GM21737 (cell line): ENCODE results near the gene POLD1.
A peak's percentile ranks its signal among the peaks of the same experiment; 100 is the strongest.
"Not testable (repeated sequence)": the region's sequence is repeated elsewhere in the genome, so short reads cannot be mapped to it uniquely, and the experiment has no call there.

Experiments
- ATAC-seq: cut with Tn5 transposase; IDR thresholded peaks from one replicate; pipeline ENCODE4 v1.9.1; 2021; ENCODE audit warnings: mild to moderate bottlenecking, moderate library complexity; ENCODE audit not compliant: unreplicated experiment

The POLD1 gene

DNA sequence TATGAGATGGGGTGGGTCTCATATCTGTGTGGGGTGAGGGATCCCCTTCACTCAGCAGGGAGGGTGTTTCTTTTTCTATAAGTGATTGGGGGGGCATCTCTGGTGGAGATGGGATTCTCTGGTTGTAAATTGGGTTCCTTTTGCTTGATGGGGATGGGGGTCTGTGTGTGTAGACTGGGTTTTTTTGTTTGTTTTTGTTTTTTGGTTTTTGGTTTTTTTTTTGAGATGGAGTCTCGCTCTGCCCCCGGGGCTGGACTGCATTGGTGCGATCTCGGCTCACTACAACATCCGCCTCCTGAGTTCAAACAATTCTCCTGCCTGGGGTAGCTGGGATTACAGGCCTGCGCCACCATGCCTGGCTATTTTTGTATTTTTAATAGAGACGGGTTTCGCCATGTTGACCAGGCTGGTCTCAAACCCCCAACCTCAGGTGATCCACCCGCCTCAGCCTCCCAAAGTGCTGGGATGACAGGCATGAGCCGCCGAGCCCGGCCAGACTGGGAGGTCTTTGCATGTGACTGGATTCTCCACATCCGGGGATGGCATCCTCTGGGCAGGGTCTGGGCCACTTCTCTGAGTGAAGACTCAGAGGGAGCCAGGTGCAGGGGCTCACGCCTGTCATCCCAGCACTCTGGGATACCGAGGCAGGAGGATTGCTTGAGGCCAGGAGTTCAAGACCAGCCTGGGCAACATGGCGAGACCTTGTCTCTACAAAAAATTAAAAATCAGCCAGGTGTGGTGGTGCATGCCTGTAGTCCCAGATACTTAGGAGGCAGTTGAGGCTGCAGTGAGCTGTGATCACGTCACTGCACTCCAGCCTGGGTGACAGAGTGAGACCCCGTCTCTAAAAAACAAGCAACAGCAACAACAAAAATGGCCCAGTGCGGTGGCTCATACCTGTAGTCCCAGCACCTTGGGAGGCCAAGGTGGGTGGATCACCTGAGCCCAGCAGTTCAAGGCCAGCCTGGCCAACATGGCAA, 49.3 kb downstream of the POLD1 start:
- no peak for ATAC-seq

DNA sequence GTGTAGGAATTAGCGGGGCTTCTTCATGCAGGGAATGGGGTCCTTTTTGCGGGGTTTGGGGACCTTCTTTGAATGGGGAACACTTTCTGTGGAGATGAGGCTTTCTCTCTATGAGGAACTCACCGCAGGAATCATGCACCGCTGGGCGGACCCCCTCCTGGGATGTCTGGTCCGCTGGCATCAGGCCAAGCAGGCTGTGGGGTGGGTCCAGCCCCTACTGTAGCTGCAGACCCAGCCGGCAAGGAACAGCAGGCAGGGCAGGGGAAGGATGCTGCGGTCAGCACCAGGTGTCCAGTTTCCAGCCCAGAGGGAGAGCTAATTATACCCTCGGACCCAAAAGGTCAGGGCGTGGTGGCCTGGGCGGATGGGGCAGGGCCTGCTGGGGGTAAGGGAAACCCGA, 50.4 kb downstream of the POLD1 start:
- ATAC-seq = no peak

DNA sequence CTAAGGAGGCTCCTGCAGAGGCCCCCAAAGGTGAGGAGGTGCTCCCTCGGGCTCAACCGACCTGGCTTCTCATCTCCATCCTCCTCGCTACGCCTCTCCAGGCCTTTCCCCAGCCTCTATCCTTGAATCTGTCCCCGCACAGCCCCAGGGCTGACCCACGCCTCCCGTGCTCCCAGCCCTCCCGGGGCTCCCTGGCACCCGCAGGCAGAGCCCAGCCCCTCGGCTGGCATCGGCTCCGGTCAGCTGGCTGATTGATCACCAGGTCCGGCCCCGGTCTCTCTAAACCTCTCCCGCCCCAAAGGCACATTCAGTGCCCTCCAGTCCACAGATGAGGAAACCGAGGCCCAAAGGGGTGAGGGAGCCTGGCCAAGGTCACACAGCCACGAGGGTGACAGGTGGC, 51.1 kb downstream of the POLD1 start:
- ATAC-seq = no peak

DNA sequence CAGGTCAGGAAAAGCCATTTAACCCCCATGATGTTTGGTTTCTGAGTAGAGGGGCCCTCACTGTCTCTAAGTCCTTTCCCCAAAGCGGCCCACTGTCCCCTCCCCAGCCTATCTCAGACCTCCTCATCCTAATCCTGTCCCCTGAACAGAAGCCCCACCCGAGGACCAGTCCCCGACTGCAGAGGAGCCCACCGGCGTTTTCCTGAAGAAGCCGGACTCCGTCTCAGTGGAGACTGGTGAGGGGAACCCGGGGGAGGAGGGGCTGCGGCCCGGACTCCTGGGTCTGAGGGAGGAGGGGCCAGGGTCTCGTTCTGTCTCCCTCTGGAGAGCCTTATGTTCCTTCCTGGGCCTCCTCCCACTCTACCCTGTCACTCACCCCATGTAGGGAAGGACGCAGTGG, 51.5 kb downstream of the POLD1 start:
- no peak for ATAC-seq

DNA sequence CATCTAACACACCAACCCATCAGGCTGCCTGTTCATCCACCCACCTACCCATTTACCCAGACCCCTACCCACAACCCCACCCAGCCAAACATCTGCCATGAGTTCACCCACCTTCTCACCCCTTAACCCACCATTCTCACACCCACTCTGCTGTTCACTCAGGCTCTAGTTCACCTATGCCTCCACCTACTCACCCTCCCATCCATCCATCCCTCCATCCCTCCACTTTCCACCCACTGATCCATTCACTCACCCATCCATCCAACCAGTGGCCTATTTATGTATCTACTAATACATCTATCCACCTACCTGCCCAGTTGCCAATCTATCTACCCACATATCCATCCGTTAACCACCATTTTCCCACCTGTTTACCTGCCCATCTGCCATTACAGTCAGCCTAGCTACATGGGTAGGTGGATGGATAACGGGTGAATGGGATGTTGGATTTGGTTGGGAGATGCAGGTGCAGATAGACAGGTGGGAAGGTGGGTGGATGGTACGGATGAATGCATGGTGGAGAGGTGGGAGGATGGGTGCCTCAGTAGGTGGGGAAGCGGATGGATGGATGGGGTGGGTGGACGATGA, 53.8 kb downstream of the POLD1 start:
- no peak for ATAC-seq

DNA sequence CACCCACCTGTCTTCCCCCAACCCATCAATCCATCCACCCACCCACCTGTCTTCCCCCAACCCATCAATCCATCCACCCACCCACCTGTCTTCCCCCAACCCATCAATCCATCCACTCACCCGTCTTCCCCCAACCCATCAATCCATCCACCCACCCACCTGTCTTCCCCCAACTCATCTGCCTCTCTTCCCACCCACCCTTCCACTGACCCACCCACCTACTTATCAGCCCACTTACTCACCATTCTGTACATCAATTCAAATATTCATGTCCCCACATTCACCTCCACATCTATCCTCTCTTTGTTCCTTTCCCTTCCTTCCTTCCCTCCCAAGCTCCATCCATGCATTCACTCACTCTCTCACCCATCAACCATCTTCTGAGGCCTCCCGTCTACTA, 55.0 kb downstream of the POLD1 start:
- ATAC-seq = not testable (repeated sequence)

- no peak for ATAC-seq
These were observed 59.9 kb downstream of the POLD1 start for GRCh38 chr19:50444059-50444458.

GRCh38 chr19:50447053-50447452, 62.9 kb downstream of the POLD1 start:
- no peak for ATAC-seq

DNA sequence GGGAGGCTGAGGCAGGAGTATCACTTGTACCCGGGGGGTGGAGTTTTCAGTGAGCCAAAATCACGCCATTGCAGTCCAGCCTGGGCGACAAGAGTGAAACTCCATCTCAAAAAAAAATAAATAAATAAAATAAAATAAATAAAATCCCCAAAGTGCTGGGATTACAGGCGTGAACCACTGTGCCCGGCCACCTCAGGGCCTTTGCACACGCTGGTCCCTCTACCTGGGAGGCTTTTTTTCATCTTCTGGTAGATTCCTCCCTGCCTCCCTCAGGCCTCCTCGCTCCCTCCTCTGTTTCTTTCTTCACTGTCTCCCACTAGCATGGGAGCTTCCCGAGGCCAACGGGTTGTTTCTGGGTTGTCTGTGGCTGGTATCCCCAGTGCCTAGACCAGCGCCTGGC, 63.6 kb downstream of the POLD1 start:
- no peak for ATAC-seq

DNA sequence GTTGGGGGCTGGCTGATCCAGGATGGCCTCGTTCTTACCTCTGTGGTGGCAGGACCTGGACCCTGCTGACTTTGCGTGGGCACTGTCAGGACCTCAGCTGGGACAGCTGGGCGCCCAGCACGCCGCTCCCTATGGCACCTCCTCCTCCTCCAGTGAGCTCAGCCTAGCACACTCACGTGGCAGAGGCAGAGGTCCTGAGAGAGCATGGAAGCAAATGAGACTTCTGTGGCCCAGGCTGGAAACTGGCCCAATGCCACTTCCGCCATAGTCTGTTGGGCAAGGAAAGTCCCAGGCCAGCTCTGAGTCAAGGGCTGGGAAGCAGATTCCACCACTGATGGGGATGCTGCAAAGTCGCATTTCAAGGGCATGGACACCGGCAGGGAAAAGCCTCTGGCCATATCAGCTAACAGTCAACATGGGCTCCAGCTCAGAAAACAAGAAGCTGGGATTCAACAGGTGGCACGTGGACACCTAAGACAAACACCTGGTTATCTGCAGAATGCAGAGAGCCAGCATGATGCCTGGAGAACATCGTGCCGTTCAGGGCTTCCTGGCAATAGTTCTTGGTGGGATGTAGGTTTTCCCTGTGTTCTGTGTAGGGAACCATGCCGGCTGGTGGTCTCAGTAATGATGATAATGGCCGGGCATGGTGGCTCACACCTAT, 65.2 kb downstream of the POLD1 start:
- no peak for ATAC-seq

DNA sequence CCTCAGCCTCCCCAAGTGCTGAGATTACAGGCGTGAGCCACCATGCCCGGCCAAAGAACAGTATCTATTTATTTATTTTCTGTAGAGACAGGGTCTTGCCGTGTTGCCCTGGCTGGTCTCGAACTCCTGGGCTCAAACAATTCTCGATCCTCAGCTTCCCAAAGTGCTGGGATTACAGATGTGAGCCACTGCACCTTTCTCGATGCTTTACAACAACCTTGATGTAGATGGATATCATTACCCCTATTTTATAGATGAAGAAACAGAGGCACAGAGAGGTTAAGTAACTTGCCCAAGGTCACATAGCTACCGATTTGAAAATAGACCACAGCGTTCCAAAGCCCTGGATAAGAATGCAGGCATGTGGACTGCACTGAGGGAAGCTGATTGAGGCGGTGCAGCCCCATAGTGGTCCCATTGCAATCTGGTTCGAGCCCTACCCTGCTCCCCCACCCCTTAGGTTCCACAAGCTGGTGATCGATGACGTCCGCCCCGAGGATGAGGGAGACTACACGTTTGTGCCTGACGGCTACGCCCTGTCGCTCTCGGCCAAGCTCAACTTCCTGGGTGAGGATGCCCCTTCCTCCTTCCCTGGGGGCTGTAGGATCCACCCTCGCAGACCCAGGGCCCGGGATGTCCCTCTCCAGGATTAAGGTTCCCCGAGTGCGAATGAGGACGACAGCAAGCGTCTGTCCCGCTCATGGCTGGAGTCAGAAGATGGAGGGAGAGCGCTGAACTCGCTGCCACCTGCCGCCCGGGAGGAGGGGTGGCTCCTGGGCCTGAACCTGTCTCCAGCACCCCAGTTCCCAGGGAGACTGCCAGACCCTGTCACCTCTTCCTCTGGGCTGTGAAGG, 66.4 kb downstream of the POLD1 start:
- no peak for ATAC-seq

DNA sequence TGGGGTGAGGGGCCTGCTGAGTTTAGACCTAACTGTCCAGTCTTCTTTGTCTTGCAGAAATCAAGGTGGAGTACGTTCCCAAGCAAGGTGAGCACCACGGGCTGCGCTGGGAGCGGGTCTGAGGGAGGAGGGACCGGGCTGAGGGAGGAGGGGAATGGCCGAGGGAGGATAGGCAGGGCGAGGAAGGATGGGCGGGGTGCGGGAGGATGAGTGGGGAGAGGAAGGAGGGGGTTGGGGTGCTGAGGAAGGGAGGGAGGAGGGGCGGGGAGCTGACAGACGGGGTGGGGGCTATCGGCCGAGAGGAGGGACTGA, 67.0 kb downstream of the POLD1 start:
- no peak for ATAC-seq

DNA sequence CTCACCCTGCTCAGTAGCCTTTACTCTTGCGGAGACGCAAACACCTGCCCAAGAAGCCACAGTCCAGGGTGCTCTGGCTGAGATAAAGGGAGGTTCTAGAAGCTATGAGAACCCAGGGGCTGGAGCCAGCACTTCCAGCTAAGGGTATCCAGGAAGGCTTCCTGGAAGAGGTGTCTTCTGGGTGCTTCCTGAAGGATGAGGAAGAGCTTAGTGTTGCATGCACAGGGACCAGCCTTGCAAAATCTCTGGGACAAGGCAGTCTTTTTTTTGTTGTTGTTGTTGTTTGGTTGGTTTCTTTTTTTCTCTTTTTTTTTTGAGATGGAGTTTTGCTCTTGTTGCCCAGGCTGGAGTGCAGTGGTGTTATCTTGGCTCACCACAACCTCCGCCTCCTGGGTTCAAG, 69.1 kb downstream of the POLD1 start:
- no peak for ATAC-seq

DNA sequence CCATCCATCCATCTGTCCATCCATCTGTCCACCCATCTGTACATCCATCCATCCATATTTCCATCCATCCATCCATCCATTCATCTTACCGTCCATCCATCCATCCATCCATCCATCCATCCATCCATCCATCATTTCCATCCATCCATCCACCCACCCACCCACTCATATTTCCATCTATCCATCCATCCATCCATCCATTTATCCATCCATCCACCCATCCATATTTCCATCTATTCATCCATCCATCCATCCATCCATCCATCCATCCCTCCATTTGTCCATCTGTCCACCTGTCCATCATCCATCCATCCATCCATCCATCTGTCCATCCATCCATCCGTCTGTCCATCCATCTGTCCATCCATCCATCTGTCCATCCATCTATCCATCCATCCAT, 71.8 kb downstream of the POLD1 start:
- no peak for ATAC-seq

DNA sequence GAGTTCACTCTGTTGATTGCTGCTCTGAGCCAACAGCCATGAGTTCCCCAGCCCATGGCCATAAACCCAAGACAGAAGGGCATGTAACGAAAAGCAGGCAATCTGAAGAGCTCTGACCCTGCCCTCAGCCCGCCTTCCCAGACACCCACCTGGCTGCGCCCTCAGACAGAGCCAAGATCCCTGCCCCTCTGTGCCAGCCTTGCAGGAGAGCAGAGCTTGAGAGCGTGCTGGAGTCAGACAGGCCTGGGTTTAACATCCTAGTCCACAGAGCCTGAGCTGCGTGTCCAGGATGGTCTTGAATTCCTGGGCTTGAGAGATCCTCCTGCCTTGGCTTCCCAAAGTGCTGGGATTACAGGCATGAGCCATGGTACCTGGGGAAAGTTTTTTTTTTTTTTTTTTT, 73.2 kb downstream of the POLD1 start:
- ATAC-seq = no peak

- ATAC-seq = no peak
These were observed 74.4 kb downstream of the POLD1 start for GRCh38 chr19:50458396-50459066.

GRCh38 chr19:50459067-50459456, 74.9 kb downstream of the POLD1 start:
- no peak for ATAC-seq

DNA sequence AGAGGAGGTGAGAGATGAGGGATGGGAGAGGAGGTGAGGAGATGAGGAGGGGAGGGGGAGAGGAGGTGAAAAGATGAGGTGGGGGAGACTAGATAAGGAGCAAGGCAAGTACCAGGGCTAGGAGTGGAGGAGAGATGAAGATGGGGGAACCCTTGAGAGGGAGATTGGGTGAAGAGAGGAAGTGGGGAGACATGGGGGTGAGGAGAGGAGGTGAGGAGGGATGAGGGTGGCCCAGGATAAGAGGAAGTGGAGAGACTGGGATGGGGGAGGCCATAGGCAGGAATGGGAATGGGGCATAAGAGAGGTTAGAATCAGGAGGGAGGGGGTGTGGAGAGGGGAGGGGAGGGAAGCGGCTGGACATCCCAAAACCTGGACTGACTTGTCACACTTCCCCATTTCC, 75.5 kb downstream of the POLD1 start:
- no peak for ATAC-seq

DNA sequence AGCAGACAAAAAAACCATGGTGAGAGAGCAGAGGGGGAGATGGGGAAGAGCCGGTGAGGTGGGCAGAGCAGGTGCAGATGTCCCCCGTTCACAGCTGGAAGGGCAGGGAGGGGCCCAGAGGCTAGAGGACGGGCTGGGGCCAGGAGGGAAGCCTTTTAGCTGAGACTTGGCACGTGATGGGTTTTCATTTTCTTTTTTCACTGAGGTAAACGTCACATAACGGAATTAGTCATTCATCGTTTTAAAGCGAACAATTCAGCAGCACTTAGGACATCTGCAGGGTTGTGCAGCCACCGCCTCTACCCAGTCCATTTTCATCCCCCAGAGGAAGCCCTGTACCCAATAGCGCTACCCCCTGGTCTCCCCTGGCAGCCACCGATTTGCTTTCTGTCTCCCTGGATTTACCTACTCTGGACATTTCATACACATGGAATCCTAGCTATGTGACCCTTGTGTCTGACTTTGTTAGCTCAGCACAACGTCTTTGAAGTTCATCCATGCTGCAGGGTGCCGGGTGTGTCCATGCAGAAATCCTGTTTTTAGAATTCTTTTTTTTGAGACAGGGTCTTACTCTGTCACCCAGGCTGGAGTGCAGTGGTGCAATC, 76.1 kb downstream of the POLD1 start:
- ATAC-seq = peak; percentile 56
